Astrocyte of the hippocampus (primary cell): ENCODE measurements around the gene TTLL5.
"Not testable (repeated sequence)": the region's sequence is repeated elsewhere in the genome, so short reads cannot be mapped to it uniquely, and the experiment has no call there.

Source experiments
- DNase-seq: peaks from one replicate; pipeline ENCODE4 v3.0.0; 2011; ENCODE audit warnings: low read depth, low spot score

TTLL5 gene

GRCh38 chr14:75909630-75910029, 248.6 kb downstream of the TTLL5 start:
- no peak for DNase-seq

DNA sequence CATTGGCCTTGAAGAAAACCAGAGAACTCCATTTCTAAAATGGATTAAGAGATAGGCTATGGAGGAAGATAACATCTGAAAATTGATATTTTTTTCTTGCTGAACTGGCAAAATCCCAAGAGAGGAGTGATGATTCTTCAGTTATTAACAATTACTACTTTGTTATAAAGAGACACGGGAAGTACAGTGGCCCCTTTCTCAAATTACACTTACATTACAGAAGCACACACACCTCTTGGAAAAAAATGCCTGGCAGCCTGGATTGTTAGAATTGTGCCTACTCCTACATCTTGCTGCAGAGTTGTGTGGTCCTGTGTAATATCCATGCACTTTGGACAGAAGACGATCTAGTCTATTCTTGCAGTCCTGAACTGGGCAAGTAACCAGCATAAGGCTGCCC, 249.0 kb downstream of the TTLL5 start:
- no peak for DNase-seq

DNA sequence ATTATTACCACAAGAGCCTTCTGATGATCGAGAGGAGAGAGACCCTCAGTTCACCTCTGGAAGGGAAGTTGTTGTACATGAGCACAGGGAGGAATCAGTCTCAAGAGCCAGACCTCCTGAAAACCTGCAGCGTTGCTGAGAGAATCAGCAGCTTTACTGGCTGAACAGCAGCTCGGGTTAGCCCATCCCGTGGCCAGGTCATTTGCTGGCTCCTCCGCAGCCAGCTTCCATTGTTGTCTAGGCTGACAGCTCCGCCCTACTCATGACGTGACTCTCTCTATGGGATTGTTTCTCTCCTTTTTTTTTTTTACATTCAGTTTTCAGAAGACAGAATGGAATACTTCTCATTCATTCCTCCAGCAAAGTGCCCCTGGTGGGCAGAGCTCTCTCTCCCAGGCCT, 250.8 kb downstream of the TTLL5 start:
- DNase-seq, result peak; percentile 76

DNA sequence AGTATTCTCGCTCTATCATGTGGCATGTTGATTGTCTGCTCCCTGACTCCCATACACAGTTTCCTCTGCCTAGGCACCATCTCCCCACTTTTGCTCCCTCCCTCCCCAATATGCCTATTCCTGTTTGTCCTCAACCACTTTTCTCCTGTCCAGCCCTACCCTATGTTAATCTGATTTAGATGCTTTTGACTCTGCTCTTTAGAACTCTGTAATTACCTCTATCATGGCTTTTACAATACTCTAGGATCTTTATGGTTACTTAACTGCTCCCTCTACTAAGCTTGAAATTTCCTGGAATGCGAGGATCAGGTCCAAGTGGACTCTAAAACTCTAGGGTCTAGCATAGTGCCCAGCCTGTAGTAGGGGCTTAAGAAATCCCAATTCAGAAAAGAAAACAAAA, 252.1 kb downstream of the TTLL5 start:
- no peak for DNase-seq

- DNase-seq, result no peak
Observed at GRCh38 chr14:75915045-75915444, 254.0 kb downstream of the TTLL5 start.

DNA sequence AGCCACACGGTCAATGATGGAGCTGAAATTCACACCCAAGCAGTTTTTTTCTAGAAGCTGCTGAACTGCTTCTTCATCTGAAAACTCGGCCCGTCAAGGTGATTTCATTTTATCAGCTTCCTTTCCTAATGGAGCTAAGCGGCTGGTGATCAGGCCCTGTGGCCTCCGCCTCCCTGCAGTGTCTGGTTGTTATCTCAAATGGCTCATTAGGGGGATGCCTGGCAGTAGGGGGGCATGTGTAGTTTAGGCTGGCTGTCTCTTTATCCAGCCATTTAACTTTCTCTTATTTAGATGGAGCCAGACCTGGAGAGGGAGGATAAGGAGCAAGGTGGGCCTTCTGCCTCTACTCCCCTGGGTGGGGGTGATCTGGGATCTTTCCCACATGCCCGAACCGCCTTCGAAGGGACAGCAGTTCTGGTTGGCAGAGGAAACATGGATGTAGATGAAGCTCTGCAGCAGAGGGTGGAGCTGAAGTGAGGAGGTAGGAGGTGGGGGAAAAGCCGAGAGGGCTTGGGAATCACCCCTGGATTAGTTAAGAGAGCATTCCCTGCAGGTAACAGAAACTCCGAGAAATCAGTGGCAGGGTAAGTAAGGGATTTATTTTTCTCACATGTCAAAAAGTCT, 256.4 kb downstream of the TTLL5 start:
- DNase-seq, result no peak

- DNase-seq, result no peak
Observed at GRCh38 chr14:75917946-75918335, 256.9 kb downstream of the TTLL5 start.

DNA sequence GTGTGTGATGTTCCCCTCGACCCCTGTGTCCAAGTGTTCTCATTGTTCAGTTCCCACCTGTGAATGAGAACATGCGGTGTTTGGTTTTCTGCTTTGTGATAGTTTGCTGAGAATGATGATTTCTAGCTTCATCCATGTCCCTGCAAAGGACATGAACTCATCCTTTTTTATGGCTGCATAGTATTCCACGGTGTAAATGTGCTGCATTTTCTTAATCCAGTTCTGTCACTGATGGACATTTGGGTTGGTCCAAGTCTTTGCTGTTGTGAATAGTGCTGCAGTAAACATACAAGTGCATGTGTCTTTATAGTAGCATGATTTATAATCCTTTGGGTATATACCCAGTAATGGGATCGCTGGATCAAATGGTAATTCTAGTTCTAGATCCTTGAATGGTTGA, 259.4 kb downstream of the TTLL5 start:
- DNase-seq, result not testable (repeated sequence)

- DNase-seq, result not testable (repeated sequence)
Observed at GRCh38 chr14:75925141-75925840, 264.2 kb downstream of the TTLL5 start.

DNA sequence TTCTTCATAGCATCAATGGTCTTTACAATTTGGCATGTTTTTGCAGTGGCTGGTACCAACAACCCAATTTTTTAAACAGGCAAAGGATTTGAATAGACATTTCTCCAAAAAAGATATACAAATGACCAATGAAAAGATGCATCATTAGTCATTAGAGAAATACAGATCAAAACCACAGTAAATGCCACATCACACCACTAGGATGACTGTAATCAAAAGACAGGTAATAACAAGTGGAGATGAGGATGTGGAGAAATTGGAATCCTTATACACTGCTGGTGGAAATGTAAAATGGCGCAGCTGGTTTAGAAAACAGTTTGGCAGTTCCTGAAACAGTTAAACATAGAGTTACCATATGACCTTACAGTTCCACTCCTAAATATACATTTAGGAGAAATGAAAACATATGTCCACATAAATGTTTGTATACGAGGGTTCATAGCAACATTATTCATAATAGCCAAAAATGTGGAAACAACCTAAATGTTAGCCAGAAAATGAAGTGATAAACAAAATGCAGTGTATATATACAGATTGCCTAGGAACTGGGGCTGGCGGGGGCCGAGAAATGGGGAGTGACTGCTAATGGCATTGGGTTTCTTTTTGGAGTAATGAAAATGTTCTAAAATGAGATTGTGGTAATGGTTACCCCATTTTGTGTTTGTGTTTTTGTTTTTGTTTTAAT, 265.5 kb downstream of the TTLL5 start:
- no peak for DNase-seq

- no peak for DNase-seq
Observed at GRCh38 chr14:75927564-75928087, 266.6 kb downstream of the TTLL5 start.

DNA sequence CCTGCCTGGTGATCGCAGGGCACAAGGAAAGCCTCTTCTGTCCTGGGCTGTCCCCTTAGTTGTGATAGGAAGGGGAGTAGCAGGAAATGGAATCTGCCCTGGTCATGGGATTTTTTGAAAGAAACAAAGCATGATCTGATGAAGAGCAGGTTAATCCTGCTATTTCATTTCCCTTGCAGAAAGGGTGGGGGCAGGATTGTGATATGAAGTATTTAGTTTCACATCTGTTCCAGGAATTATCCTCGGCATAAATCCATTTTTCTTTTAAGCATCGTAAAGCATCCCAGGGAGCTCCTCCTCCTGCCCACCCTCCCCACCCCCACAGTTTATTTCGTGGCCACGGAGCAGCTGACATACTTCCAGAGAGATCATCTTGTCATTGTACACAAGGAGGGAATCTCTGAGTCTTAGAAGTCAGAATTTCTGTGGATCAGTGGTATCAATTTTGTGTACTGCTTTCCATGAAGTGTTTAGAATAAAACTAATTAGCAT, 267.7 kb downstream of the TTLL5 start:
- DNase-seq, result no peak

DNA sequence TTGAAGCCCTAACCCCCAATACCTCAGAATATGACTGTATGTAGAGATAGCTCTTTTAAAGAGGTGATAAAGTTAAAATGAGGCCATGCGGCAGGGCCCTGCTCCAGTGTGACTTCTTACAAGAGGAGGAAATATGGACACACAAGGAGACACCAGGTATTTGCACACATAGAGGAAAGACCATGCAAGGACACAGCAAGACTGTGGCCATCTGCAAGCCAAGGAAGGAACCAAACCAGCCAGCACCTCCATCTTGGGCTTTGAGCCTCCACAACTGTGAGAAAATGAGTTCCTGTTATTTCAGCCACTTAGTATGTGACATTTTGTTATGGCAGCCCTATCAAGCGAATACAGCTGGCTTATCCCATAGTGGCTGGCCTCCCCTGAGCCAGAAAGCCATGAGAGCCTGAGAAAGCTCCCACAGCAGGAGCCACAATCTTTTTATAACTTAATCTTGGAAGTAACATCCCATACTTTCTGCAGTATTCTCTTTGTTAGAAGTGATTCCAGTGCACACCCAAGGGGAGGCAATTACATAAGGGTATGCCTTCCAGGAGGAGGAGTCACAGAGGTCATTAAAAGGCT, 272.8 kb downstream of the TTLL5 start:
- DNase-seq, result no peak

- no peak for DNase-seq
Observed at GRCh38 chr14:75934998-75935628, 274.1 kb downstream of the TTLL5 start.

- DNase-seq, result no peak
Observed at GRCh38 chr14:75939200-75939599, 278.2 kb downstream of the TTLL5 start.

DNA sequence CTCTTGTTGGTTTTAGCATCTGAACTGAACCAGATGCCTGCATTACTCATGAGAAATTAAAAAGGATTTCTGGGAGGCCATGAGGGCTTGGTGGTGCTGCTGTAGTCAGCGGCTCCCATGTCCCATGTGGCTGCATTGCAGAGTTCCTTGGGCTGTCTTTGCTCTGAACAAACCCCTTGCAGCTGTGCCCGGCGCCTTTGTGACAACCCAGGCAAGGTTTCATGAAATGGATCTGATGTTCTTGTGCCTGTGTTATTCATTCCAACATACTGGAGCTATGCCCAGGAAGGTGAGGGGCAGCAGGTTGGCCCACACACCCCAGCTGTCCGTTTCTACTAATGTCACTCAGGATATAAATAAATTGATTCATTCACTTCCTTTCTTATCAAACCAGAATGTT, 280.0 kb downstream of the TTLL5 start:
- peak; percentile 3 for DNase-seq

- DNase-seq, result no peak
Observed at GRCh38 chr14:75944607-75945241, 283.7 kb downstream of the TTLL5 start.

DNA sequence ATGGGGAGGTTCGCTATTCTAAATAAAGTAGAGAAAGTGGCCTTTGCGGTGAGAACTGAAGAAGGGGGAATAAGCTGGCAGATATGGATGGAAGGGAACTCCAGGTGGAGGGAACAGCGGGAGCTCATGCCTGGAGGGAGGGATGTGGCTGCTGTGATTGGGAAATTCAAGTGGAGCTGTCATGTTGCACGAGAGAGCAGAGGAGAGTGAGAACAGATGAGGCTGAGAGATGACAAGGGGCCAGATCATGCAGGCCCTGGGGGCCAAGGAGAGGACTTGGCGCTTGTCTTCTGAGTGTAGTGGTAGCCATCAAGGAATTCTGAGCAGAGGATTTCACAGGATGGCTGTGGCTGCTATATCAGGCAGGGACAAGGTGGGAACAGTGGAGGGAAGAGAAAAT, 285.7 kb downstream of the TTLL5 start:
- no peak for DNase-seq

DNA sequence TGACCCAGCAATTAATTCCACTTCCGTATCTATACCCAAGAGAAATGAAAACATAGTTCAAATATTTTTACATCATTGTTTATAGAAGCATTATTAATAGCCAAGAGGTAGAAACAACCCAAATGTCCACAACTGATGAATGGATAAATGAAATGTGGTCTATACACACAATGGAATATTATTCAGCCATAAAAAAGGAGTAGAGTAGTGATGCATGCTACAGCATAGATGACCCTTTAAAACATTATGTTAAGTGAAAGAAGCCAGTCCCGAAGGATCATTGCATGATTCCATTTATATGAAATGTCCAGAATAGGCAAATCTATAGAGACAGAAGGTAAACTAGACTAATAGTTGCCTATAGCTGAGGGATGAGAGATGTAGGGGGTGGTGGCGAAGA, 291.4 kb downstream of the TTLL5 start:
- DNase-seq, result no peak

DNA sequence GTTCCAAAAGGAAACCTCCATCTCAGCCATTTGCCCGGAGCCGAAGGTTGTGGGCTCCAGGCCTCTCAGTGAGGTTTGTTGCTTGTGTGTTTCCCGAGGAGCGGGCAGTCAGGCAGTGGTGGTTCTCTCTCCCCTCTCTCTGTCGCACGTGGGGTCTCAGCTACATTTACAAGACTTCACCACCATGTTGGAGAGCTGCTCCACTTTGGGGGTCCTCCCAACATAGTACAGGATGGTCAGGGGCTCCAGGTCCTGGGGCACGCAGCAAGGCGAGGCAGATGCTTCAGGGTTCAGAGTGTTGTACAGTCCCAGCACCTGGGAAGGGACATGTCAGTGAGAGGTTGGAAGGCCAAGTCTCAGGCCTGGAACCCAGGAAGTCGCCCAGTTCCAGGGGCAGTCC, 298.0 kb downstream of the TTLL5 start:
- no peak for DNase-seq

DNA sequence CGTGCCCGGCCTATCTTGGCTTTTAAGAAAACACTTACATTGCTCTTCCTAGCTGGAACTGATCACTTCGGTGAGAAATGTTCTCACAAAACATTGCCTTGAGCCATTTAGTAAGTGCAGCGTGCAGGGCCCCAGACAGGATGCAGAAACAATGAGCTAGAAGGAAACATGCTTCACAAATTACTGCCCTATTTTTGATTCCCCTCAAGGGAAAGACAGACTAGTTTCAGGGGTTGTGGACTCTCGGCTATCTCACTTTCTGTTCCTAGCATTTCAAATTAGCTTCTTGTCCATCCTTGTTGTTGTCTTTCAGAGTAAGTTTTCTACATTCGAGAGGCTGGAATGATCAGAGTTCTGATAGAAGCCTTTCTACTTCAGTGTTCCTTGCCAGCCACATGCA, 299.2 kb downstream of the TTLL5 start:
- no peak for DNase-seq
